Measurements from ENCODE around the gene DELE1. TPM values are rescaled to one million over a fixed set of nuclear protein-coding genes. Genes with fewer than 3 reads are reported as not detected.

Gene DELE1
- total RNA-seq, 4 donors from 2014 or later = 76.0 to 144 (median 96.0) TPM

- Histone ChIP-seq H3K4me3 (no peak overlapping the region), H3K36me3 (peaks cover 0 to 23% (median 0%) of the 10 kb centered on the region in 3 donors), H3K27ac (no peak overlapping the region), H3K9me3 (no peaks in the 10 kb centered on the region), H3K27me3 (no peaks in the 10 kb centered on the region), H3K4me1 (peaks cover 0 to 8% (median 0%) of the 10 kb centered on the region in 4 donors)
- DNase-seq = peak in 1 of 3 donors; percentile 33
- no peak for TF ChIP-seq POLR2A (IDR thresholded peaks at IDR 0.05)
- no peak for TF ChIP-seq CTCF (IDR thresholded peaks at IDR 0.05)
Observed at GRCh38 chr5:141942185-141942857, 18.6 kb downstream of the DELE1 start.

GRCh38 chr5:141944076-141944475 lies 20.4 kb downstream of the DELE1 start:
- Histone ChIP-seq H3K9me3 (no peaks in the 10 kb centered on the region), H3K27ac (no peak overlapping the region), H3K4me1 (peaks cover 0 to 8% (median 0%) of the 10 kb centered on the region in 4 donors), H3K36me3 (peaks cover 0 to 6% (median 0%) of the 10 kb centered on the region in 3 donors), H3K27me3 (no peaks in the 10 kb centered on the region), H3K4me3 (no peak overlapping the region)
- DNase-seq = no peak
- TF ChIP-seq POLR2A (IDR thresholded peaks at IDR 0.05) (no peak), CTCF (IDR thresholded peaks at IDR 0.05) (no peak)

- peak in 1 of 3 donors; percentile 45 for DNase-seq
- TF ChIP-seq POLR2A (IDR thresholded peaks at IDR 0.05) (no peak), CTCF (IDR thresholded peaks at IDR 0.05) (no peak)
- Histone ChIP-seq H3K9me3 (no peaks in the 10 kb centered on the region), H3K4me3 (no peak overlapping the region), H3K36me3 (no peaks in the 10 kb centered on the region), H3K27me3 (no peaks in the 10 kb centered on the region), H3K4me1 (peaks cover 0 to 8% (median 0%) of the 10 kb centered on the region in 4 donors), H3K27ac (no peak overlapping the region)
Observed at GRCh38 chr5:141945511-141946051, 21.9 kb downstream of the DELE1 start.

GRCh38 chr5:141947316-141947715 lies 23.6 kb downstream of the DELE1 start:
- no peaks in the 10 kb centered on the region for H3K36me3 ChIP-seq
- TF ChIP-seq CTCF (IDR thresholded peaks at IDR 0.05) = no peak
- no peak for TF ChIP-seq POLR2A (IDR thresholded peaks at IDR 0.05)
- H3K27ac ChIP-seq = no peak overlapping the region
- H3K9me3 ChIP-seq = no peaks in the 10 kb centered on the region
- DNase-seq = peak in 1 of 3 donors; percentile 7
- no peak overlapping the region for H3K4me3 ChIP-seq
- H3K27me3 ChIP-seq = no peaks in the 10 kb centered on the region
- peaks cover 0 to 4% (median 0%) of the 10 kb centered on the region in 4 donors for H3K4me1 ChIP-seq

- Histone ChIP-seq H3K4me1 (peaks cover 0 to 4% (median 0%) of the 10 kb centered on the region in 4 donors), H3K27ac (no peak overlapping the region), H3K36me3 (no peaks in the 10 kb centered on the region), H3K4me3 (no peak overlapping the region), H3K27me3 (no peaks in the 10 kb centered on the region), H3K9me3 (no peaks in the 10 kb centered on the region)
- TF ChIP-seq POLR2A (IDR thresholded peaks at IDR 0.05) = no peak
- TF ChIP-seq CTCF (IDR thresholded peaks at IDR 0.05) = no peak
- peak in 1 of 3 donors; percentile 5 for DNase-seq
Observed at GRCh38 chr5:141948812-141949211, 25.1 kb downstream of the DELE1 start.
